HepG2 (cell line): ENCODE results near the gene C2orf92. TPM values are rescaled to one million over a fixed set of nuclear protein-coding genes. Genes with fewer than 3 reads are reported as not detected.

Experiments used
- ATAC-seq: fragments of 200-7000 bp; cut with Tn5 transposase; 3 replicates; pipeline ENCODE4 v1.9.1; 2020; ENCODE audit warnings: mild to moderate bottlenecking, moderate library complexity
- BruUV-seq: library from RNA; stranded (reverse); fragments of 400-500 nt; replicated peaks from 2 replicates; lab custom pipeline; 2021; lab: Mats Ljungman, UMichigan
- CTCF ChIA-PET: fragments of 300-600 bp; formaldehyde crosslinking; extraction: SDS; loops from one replicate; lab custom pipeline; 2021; ENCODE audit warnings: low total read pairs, inconsistent platforms, low intra/inter-chr PET ratio; lab: Yijun Ruan, JAX
- POLR2A ChIA-PET: fragments of 350-600 bp; sonication (Branson Sonifier 250); formaldehyde crosslinking; loops from one replicate; lab custom pipeline; 2020; ENCODE audit warnings: antibody characterized with exemption, inconsistent platforms; lab: Yijun Ruan, JAX
- DNase-seq: peaks from one replicate; pipeline ENCODE4 v3.0.0-alpha.2; 2015; ENCODE audit warnings: low spot score
- FAIRE-seq: peaks from 3 replicates; lab custom pipeline; 2011; peaks lifted over from hg19 to GRCh38; lab: Jason Lieb, UNC
- H2AFZ ChIP-seq: one replicate; pipeline ENCODE4 v1.6.1; 2011; ENCODE audit warnings: low read length, inconsistent platforms
- H3K27ac ChIP-seq: fragments of 300-600 bp; 3 replicates; pipeline ENCODE4 v1.8.0; 2011; ENCODE audit warnings: mixed run types, mild to moderate bottlenecking, mixed read lengths, low read length, inconsistent platforms; ENCODE audit not compliant: insufficient read depth; ENCODE audit errors: extremely low read length
- H3K27me3 ChIP-seq, 2 experiments: fragments of 200-600 bp in 1 of 2; 2 replicates in 1 of 2; 3 replicates in 1 of 2; pipeline versions ENCODE4 v1.6.0 to v1.8.0; 2011; ENCODE audit warnings: low read length in 2 of 2, mild to moderate bottlenecking in 2 of 2, moderate library complexity in 2 of 2, inconsistent platforms in 1 of 2; ENCODE audit not compliant: insufficient read depth in 2 of 2, control insufficient read depth in 1 of 2
- H3K36me3 ChIP-seq, 2 experiments: fragments of 200-600 bp in 1 of 2; replicated peaks in 1 of 2; 2 replicates in 1 of 2; 3 replicates in 1 of 2; pipeline versions ENCODE4 v1.5.1 to v1.8.0; 2011; ENCODE audit warnings: low read length in 2 of 2, inconsistent platforms in 1 of 2; ENCODE audit not compliant: insufficient read depth in 2 of 2, control insufficient read depth in 1 of 2
- H3K4me1 ChIP-seq: 2 replicates; pipeline ENCODE4 v1.5.1; 2012; ENCODE audit warnings: low read length, inconsistent platforms; ENCODE audit not compliant: insufficient read depth
- H3K4me2 ChIP-seq: 2 replicates; pipeline ENCODE4 v1.6.0; 2011; ENCODE audit warnings: low read depth, low read length, inconsistent platforms
- H3K4me3 ChIP-seq, 3 experiments: fragments of 200-600 bp in 1 of 3; sonication (generic), shearing (Covaris generic) in 1 of 3; replicated peaks in 1 of 3; 2 replicates each; pipeline ENCODE4 v1.5.1; 2011 to 2016; ENCODE audit warnings: low read length in 3 of 3, inconsistent platforms in 2 of 3, low read depth in 2 of 3, mild to moderate bottlenecking in 2 of 3, control low read depth in 1 of 3, mixed read lengths in 1 of 3; ENCODE audit not compliant: insufficient read depth in 1 of 3
- H3K79me2 ChIP-seq: one replicate; pipeline ENCODE4 v1.6.1; 2011; ENCODE audit warnings: low read length, inconsistent platforms; ENCODE audit not compliant: insufficient read depth
- H3K9ac ChIP-seq: 2 replicates; pipeline ENCODE4 v1.6.0; 2011; ENCODE audit warnings: mild to moderate bottlenecking, low read depth, low read length, inconsistent platforms; ENCODE audit not compliant: insufficient read depth
- H3K9me3 ChIP-seq: 2 replicates; pipeline ENCODE4 v1.5.1; 2012; ENCODE audit warnings: mild to moderate bottlenecking, low read length
- H4K20me1 ChIP-seq: 2 replicates; pipeline ENCODE4 v1.6.0; 2011; ENCODE audit warnings: inconsistent platforms, mild to moderate bottlenecking, low read length, moderate library complexity; ENCODE audit not compliant: insufficient read depth
- AHDC1 ChIP-seq: sonication (generic); formaldehyde crosslinking; IDR thresholded peaks from 2 replicates; pipeline ENCODE4 v1.5.1; 2020; ENCODE audit warnings: mild to moderate bottlenecking, missing genetic modification reagents, borderline replicate concordance
- MAFF ChIP-seq: IDR thresholded peaks from 2 replicates; pipeline ENCODE4 v1.6.1; 2011; ENCODE audit warnings: low read depth, low read length, improper control_type of control experiment
- MXD1 ChIP-seq: sonication (generic); formaldehyde crosslinking; IDR thresholded peaks from 2 replicates; pipeline ENCODE4 v1.4.0; 2020; ENCODE audit warnings: mild to moderate bottlenecking, missing genetic modification reagents
- MYPOP ChIP-seq: sonication (generic); formaldehyde crosslinking; IDR thresholded peaks from 2 replicates; pipeline ENCODE4 v1.8.1; 2023; ENCODE audit warnings: mild to moderate bottlenecking, moderate library complexity, missing genetic modification reagents
- NRL ChIP-seq: sonication (generic); formaldehyde crosslinking; IDR thresholded peaks from 2 replicates; pipeline ENCODE4 v1.5.0; 2020; ENCODE audit warnings: missing genetic modification reagents, mild to moderate bottlenecking, moderate library complexity, borderline replicate concordance
- ZNF614 ChIP-seq: IDR thresholded peaks from 2 replicates; pipeline ENCODE4 v1.6.1; 2018; ENCODE audit warnings: missing biosample characterization, missing genetic modification reagents, inconsistent platforms, borderline replicate concordance
- ZNF652 ChIP-seq: IDR thresholded peaks from 2 replicates; pipeline ENCODE4 v1.6.1; 2016; ENCODE audit warnings: low read depth, borderline replicate concordance
- ZNF800 ChIP-seq: sonication (generic); formaldehyde crosslinking; IDR thresholded peaks from 2 replicates; pipeline ENCODE4 v1.4.0; 2020; ENCODE audit warnings: missing genetic modification reagents
- whole genome bisulfite sequencing: methylation state at CpG from one replicate; pipeline ENCODE4 v1.1.6; 2017; ENCODE audit warnings: low lambda C conversion rate; 5-methylcytosine and 5-hydroxymethylcytosine counted together
- in situ Hi-C: cut with HindIII; loops from 2 replicates; pipeline ENCODE4 v1.10.0; 2017; ENCODE audit warnings: low pct_unique_long_range_greater_than_20kb; ENCODE audit not compliant: extremely low pct_ligation_motif_present
- intact Hi-C: fragments of 100-400 bp; cut with micrococcal nuclease; formaldehyde crosslinking; loops from one replicate; pipeline ENCODE4 v1.10.0; 2022; ENCODE audit not compliant: unreplicated experiment
- polyA plus RNA-seq, 8 experiments: library from polyadenylated mRNA; depleted of rRNA in 3 of 8; stranded (reverse) in 7 of 8; unstranded in 1 of 8; fragments of >200 nt; fragmentation: Illumina TruSeq in 4 of 8; extraction: Trizol in 4 of 8; gene quantifications; 2 replicates each; pipeline versions ENCODE4 v1.2.1 to v1.2.3, GENCODE V29; 2011 to 2016; ENCODE audit warnings: low read depth in 4 of 8, missing spikeins in 1 of 8, mixed read lengths in 1 of 8; ENCODE audit not compliant: insufficient read depth in 1 of 8
- total RNA-seq, 5 experiments: library from RNA; depleted of rRNA; stranded (reverse); fragments of >200 nt; fragmentation: Illumina TruSeq; extraction: Trizol; gene quantifications; 2 replicates each; pipeline ENCODE4 v1.2.3, GENCODE V29; 2016; ENCODE audit warnings: low read depth in 1 of 5
- TF ChIP-seq, protein P1 (sequence below): IDR thresholded peaks from 2 replicates; pipeline ENCODE4 v1.4.0; 2020; ENCODE audit warnings: mild to moderate bottlenecking, missing genetic modification reagents

Gene C2orf92
- total and polyA plus RNA-seq, 2 of the 13 experiments (the other 11 are each of a cell fraction or from before 2014, with no cell fraction given), result 4.9 to 5.0 TPM

GRCh38 chr2:97747285-97747684 is 77.8 kb downstream of the C2orf92 start:
- TF ChIP-seq ZNF652 (CRISPR knock-in tag), result no peak
- no peak for TF ChIP-seq MXD1 (CRISPR knock-in tag)
- no peak for TF ChIP-seq NRL (CRISPR knock-in tag)
- TF ChIP-seq MYPOP (CRISPR knock-in tag), result no peak
- TF ChIP-seq ZNF614 (CRISPR knock-in tag), result no peak
- no peak for TF ChIP-seq MAFF
- TF ChIP-seq ZNF800, result no peak
- TF ChIP-seq AHDC1, result no peak
- TF ChIP-seq, protein P1, sequence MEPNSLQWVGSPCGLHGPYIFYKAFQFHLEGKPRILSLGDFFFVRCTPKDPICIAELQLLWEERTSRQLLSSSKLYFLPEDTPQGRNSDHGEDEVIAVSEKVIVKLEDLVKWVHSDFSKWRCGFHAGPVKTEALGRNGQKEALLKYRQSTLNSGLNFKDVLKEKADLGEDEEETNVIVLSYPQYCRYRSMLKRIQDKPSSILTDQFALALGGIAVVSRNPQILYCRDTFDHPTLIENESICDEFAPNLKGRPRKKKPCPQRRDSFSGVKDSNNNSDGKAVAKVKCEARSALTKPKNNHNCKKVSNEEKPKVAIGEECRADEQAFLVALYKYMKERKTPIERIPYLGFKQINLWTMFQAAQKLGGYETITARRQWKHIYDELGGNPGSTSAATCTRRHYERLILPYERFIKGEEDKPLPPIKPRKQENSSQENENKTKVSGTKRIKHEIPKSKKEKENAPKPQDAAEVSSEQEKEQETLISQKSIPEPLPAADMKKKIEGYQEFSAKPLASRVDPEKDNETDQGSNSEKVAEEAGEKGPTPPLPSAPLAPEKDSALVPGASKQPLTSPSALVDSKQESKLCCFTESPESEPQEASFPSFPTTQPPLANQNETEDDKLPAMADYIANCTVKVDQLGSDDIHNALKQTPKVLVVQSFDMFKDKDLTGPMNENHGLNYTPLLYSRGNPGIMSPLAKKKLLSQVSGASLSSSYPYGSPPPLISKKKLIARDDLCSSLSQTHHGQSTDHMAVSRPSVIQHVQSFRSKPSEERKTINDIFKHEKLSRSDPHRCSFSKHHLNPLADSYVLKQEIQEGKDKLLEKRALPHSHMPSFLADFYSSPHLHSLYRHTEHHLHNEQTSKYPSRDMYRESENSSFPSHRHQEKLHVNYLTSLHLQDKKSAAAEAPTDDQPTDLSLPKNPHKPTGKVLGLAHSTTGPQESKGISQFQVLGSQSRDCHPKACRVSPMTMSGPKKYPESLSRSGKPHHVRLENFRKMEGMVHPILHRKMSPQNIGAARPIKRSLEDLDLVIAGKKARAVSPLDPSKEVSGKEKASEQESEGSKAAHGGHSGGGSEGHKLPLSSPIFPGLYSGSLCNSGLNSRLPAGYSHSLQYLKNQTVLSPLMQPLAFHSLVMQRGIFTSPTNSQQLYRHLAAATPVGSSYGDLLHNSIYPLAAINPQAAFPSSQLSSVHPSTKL (CRISPR knock-in tag), result no peak
- H3K4me3 ChIP-seq, result no peak overlapping the region
- no peak overlapping the region for H3K4me2 ChIP-seq
- no peak overlapping the region for H2AFZ ChIP-seq
- 84% methylated on average over 3 of the region's 3 CpGs for WGBS
- in situ Hi-C loops, result no loop called here
- H3K79me2 ChIP-seq, result no peaks in the 10 kb centered on the region
- no peak overlapping the region for H3K27ac ChIP-seq
- BruUV-seq, result no TSS peak
- ChIA-PET CTCF (no interaction called here), POLR2A (no interaction called here)
- DNase-seq, result no peak
- H3K36me3 ChIP-seq, result no peaks in the 10 kb centered on the region
- H3K9me3 ChIP-seq, result no peaks in the 10 kb centered on the region
- ATAC-seq, result no peak
- no peaks in the 10 kb centered on the region for H4K20me1 ChIP-seq
- intact Hi-C loops, result loop anchor here (5.0 kb wide), 1 partner anchor 45 kb away; no protein-coding TSS in a partner anchor
- H3K27me3 ChIP-seq, result no peaks in the 10 kb centered on the region
- peaks cover 23% of the 10 kb centered on the region for H3K4me1 ChIP-seq
- H3K9ac ChIP-seq, result no peak overlapping the region
- no peak for FAIRE-seq
